HEK293 (cell line): Measurements from ENCODE around the gene RHOT2.

Experiments used
- CTCF ChIA-PET: fragments of 350-600 bp; formaldehyde crosslinking; extraction: SDS; loops from one replicate; lab custom pipeline; 2021; ENCODE audit warnings: antibody characterized with exemption; lab: Yijun Ruan, JAX
- POLR2A ChIA-PET: fragments of 300-600 bp; formaldehyde crosslinking; extraction: SDS; loops from one replicate; lab custom pipeline; 2020; ENCODE audit warnings: antibody characterized with exemption, inconsistent platforms; lab: Yijun Ruan, JAX
- H3K27ac ChIP-seq: fragments of 200-500 bp; sonication (Bioruptor generic); 2 replicates; pipeline ENCODE4 v1.5.1; 2014; ENCODE audit warnings: low read depth, low read length, control low read depth, inconsistent platforms; ENCODE audit errors: extremely low read depth
- H3K36me3 ChIP-seq, 2 experiments: fragments of 200-500 bp in 1 of 2; sonication (Bioruptor generic) in 1 of 2; 1 replicate in 1 of 2; 2 replicates in 1 of 2; pipeline ENCODE4 v1.5.1; 2014 to 2017; ENCODE audit warnings: inconsistent platforms in 2 of 2, low read length in 2 of 2; ENCODE audit not compliant: control insufficient read depth in 2 of 2, insufficient read depth in 1 of 2
- H3K4me1 ChIP-seq: fragments of 200-500 bp; sonication (Bioruptor generic); 2 replicates; pipeline ENCODE4 v1.5.1; 2014; ENCODE audit warnings: mild to moderate bottlenecking, low read length, inconsistent platforms; ENCODE audit not compliant: control insufficient read depth, insufficient read depth
- H3K4me3 ChIP-seq: 2 replicates; pipeline ENCODE4 v1.5.1; 2011; ENCODE audit warnings: low read depth, mild to moderate bottlenecking, control low read depth, low read length, moderate library complexity
- H3K9me3 ChIP-seq: fragments of 200-500 bp; sonication (Bioruptor generic); 2 replicates; pipeline ENCODE4 v1.5.1; 2014; ENCODE audit warnings: low read depth, low read length, inconsistent platforms; ENCODE audit not compliant: control insufficient read depth, insufficient read depth
- BCL11A ChIP-seq: fragments of 450-650 bp; formaldehyde crosslinking; IDR thresholded peaks from 2 replicates; pipeline ENCODE4 v1.5.1; 2016; ENCODE audit warnings: low read depth, missing biosample characterization, missing genetic modification characterization
- BCL11B ChIP-seq: fragments of 450-650 bp; formaldehyde crosslinking; IDR thresholded peaks from 2 replicates; pipeline ENCODE4 v1.5.1; 2016; ENCODE audit warnings: low read depth, missing biosample characterization, missing genetic modification characterization
- EGR2 ChIP-seq: fragments of 450-650 bp; formaldehyde crosslinking; IDR thresholded peaks from 2 replicates; pipeline ENCODE4 v1.5.1; 2016; ENCODE audit warnings: low read depth, missing biosample characterization, missing genetic modification characterization
- KLF1 ChIP-seq: fragments of 450-650 bp; formaldehyde crosslinking; IDR thresholded peaks from 2 replicates; pipeline ENCODE4 v1.5.1; 2016; ENCODE audit warnings: missing biosample characterization, missing genetic modification characterization
- KLF16 ChIP-seq: fragments of 450-650 bp; formaldehyde crosslinking; IDR thresholded peaks from 2 replicates; pipeline ENCODE4 v1.5.1; 2017; ENCODE audit warnings: missing biosample characterization, missing genetic modification characterization
- KLF8 ChIP-seq: fragments of 450-650 bp; formaldehyde crosslinking; IDR thresholded peaks from 2 replicates; pipeline ENCODE4 v1.5.1; 2016; ENCODE audit warnings: missing biosample characterization, missing genetic modification characterization
- MZF1 ChIP-seq: fragments of 450-650 bp; formaldehyde crosslinking; IDR thresholded peaks from 2 replicates; pipeline ENCODE4 v1.5.1; 2017; ENCODE audit warnings: missing biosample characterization, missing genetic modification characterization, borderline replicate concordance
- SP3 ChIP-seq: fragments of 450-650 bp; formaldehyde crosslinking; IDR thresholded peaks from 2 replicates; pipeline ENCODE4 v1.5.1; 2016; ENCODE audit warnings: missing biosample characterization, missing genetic modification characterization
- ZBTB1 ChIP-seq: fragments of 450-650 bp; formaldehyde crosslinking; IDR thresholded peaks from 2 replicates; pipeline ENCODE4 v1.5.1; 2016; ENCODE audit warnings: missing biosample characterization, missing genetic modification characterization
- ZBTB17 ChIP-seq: fragments of 450-650 bp; formaldehyde crosslinking; IDR thresholded peaks from 2 replicates; pipeline ENCODE4 v1.5.1; 2016; ENCODE audit warnings: missing biosample characterization, missing genetic modification characterization
- ZBTB7A ChIP-seq: fragments of 450-650 bp; formaldehyde crosslinking; IDR thresholded peaks from 2 replicates; pipeline ENCODE4 v1.5.1; 2016; ENCODE audit warnings: low read depth, missing biosample characterization, missing genetic modification characterization
- ZBTB8A ChIP-seq: fragments of 450-650 bp; formaldehyde crosslinking; IDR thresholded peaks from 2 replicates; pipeline ENCODE4 v1.5.1; 2016; ENCODE audit warnings: missing biosample characterization, missing genetic modification characterization
- ZFHX2 ChIP-seq: fragments of 450-650 bp; formaldehyde crosslinking; conservative IDR thresholded peaks from 2 replicates; pipeline ENCODE4 v1.5.1; 2016; ENCODE audit warnings: missing biosample characterization, missing genetic modification characterization
- ZIC2 ChIP-seq: fragments of 450-650 bp; formaldehyde crosslinking; IDR thresholded peaks from 2 replicates; pipeline ENCODE4 v1.5.1; 2016; ENCODE audit warnings: missing biosample characterization, missing genetic modification characterization
- ZNF184 ChIP-seq: fragments of 450-650 bp; IDR thresholded peaks from 2 replicates; pipeline ENCODE4 v1.5.1; 2018; ENCODE audit warnings: missing biosample characterization, mild to moderate bottlenecking, missing genetic modification characterization
- ZNF341 ChIP-seq: fragments of 450-650 bp; formaldehyde crosslinking; IDR thresholded peaks from 2 replicates; pipeline ENCODE4; 2016; ENCODE audit warnings: low read depth, missing biosample characterization, missing genetic modification characterization
- ZNF350 ChIP-seq: fragments of 450-650 bp; formaldehyde crosslinking; IDR thresholded peaks from 2 replicates; pipeline ENCODE4 v1.5.0; 2017; ENCODE audit warnings: missing biosample characterization, mild to moderate bottlenecking, missing genetic modification characterization
- ZNF354C ChIP-seq: fragments of 450-650 bp; formaldehyde crosslinking; IDR thresholded peaks from 2 replicates; pipeline ENCODE4 v1.5.1; 2016; ENCODE audit warnings: missing biosample characterization, missing genetic modification characterization, low read depth, borderline replicate concordance
- ZNF530 ChIP-seq: fragments of 450-650 bp; formaldehyde crosslinking; IDR thresholded peaks from 2 replicates; pipeline ENCODE4 v1.5.1; 2016; ENCODE audit warnings: low read depth, missing biosample characterization, missing genetic modification characterization
- ZNF610 ChIP-seq: fragments of 450-650 bp; formaldehyde crosslinking; IDR thresholded peaks from 2 replicates; pipeline ENCODE4 v1.5.1; 2016; ENCODE audit warnings: missing biosample characterization, missing genetic modification characterization, borderline replicate concordance
- ZNF658 ChIP-seq: fragments of 450-650 bp; formaldehyde crosslinking; IDR thresholded peaks from 2 replicates; pipeline ENCODE4; 2016; ENCODE audit warnings: missing biosample characterization, missing genetic modification characterization
- ZNF701 ChIP-seq: fragments of 450-650 bp; formaldehyde crosslinking; IDR thresholded peaks from 2 replicates; pipeline ENCODE4 v1.5.1; 2016; ENCODE audit warnings: missing biosample characterization, missing genetic modification characterization
- ZNF792 ChIP-seq: fragments of 450-650 bp; formaldehyde crosslinking; IDR thresholded peaks from 2 replicates; pipeline ENCODE4 v1.5.1; 2016; ENCODE audit warnings: missing biosample characterization, missing genetic modification characterization
- ZNF837 ChIP-seq: fragments of 450-650 bp; formaldehyde crosslinking; IDR thresholded peaks from 2 replicates; pipeline ENCODE4 v1.5.1; 2016; ENCODE audit warnings: missing biosample characterization, missing genetic modification characterization
- ZXDB ChIP-seq: fragments of 450-650 bp; formaldehyde crosslinking; IDR thresholded peaks from 2 replicates; pipeline ENCODE4 v1.5.1; 2016; ENCODE audit warnings: missing biosample characterization, missing genetic modification characterization
- TF ChIP-seq, protein P1 (sequence below): fragments of 450-650 bp; formaldehyde crosslinking; IDR thresholded peaks from 2 replicates; pipeline ENCODE4 v1.5.1; 2017; ENCODE audit warnings: missing biosample characterization, missing genetic modification characterization
- TF ChIP-seq, protein P2 (sequence below): fragments of 450-650 bp; formaldehyde crosslinking; IDR thresholded peaks from 2 replicates; pipeline ENCODE4 v1.5.1; 2016; ENCODE audit warnings: missing biosample characterization, missing genetic modification characterization
- TF ChIP-seq, protein P3 (sequence below): fragments of 450-650 bp; IDR thresholded peaks from 2 replicates; pipeline ENCODE4 v1.5.1; 2018; ENCODE audit warnings: missing biosample characterization, missing genetic modification characterization
- TF ChIP-seq, protein P4 (sequence below): fragments of 450-650 bp; formaldehyde crosslinking; IDR thresholded peaks from 2 replicates; pipeline ENCODE4 v1.5.1; 2016; ENCODE audit warnings: missing biosample characterization, missing genetic modification characterization
- TF ChIP-seq, protein P5 (sequence below): fragments of 450-650 bp; formaldehyde crosslinking; IDR thresholded peaks from 2 replicates; pipeline ENCODE4 v1.5.1; 2017; ENCODE audit warnings: missing biosample characterization, missing genetic modification characterization

RHOT2 gene

DNA sequence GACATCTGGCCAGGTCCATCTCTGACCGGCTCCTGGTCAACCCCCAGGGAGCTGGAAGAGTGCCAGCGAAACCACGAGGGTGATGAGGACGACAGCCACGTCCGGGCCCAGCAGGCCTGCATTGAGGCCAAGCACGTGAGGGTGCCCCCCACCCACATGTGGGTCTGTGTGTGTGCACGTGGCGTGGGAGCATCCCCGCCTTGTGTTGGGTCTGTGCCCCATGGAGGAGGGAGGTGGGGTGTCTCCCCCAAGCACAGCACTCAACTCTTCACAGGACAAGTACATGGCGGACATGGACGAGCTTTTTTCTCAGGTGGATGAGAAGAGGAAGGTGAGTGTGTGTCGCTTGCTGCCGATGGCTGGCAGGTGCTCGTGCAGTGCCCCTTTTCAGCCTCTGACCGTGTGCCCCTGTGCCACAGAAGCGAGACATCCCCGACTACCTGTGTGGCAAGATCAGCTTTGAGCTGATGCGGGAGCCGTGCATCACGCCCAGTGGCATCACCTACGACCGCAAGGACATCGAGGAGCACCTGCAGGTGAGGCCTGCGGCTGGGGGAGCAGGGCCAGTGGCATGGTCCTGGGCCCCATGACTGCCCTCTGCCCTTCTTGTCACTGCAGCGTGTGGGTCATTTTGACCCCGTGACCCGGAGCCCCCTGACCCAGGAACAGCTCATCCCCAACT lies 14.0 kb downstream of the RHOT2 start:
- peak overlapping the region; percentile 97 for H3K27ac ChIP-seq
- H3K36me3 ChIP-seq: peaks cover 3 to 54% of the 10 kb centered on the region in 2 experiments; a peak in 1 of 3 replicates
- H3K4me1 ChIP-seq: peaks cover 14% of the 10 kb centered on the region; the same call in 1 of the 2 replicates
- POLR2A ChIA-PET: interaction anchor here (0.6 to 5.4 kb wide), 7 partner anchors 8 to 130 kb away, joined by 3 to 57 read pairs (median 6); partner anchors contain the start of genes ANTKMT, RHOT2 and WDR24
- H3K4me3 ChIP-seq: peak overlapping the region; percentile 82
- CTCF ChIA-PET: interaction anchor here (0.6 to 1.1 kb wide), 5 partner anchors 14 to 376 kb away, joined by 3 to 5 read pairs (median 3); no protein-coding TSS in a partner anchor
- H3K9me3 ChIP-seq: no peaks in the 10 kb centered on the region
- TF ChIP-seq, protein P1, sequence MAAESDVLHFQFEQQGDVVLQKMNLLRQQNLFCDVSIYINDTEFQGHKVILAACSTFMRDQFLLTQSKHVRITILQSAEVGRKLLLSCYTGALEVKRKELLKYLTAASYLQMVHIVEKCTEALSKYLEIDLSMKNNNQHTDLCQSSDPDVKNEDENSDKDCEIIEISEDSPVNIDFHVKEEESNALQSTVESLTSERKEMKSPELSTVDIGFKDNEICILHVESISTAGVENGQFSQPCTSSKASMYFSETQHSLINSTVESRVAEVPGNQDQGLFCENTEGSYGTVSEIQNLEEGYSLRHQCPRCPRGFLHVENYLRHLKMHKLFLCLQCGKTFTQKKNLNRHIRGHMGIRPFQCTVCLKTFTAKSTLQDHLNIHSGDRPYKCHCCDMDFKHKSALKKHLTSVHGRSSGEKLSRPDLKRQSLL (tag by site-specific recombination): no peak
- TF ChIP-seq BCL11B: peak; percentile 93
- TF ChIP-seq ZNF354C (tag by site-specific recombination): no peak
- no peak for TF ChIP-seq ZNF350 (tag by site-specific recombination)
- TF ChIP-seq, protein P2, sequence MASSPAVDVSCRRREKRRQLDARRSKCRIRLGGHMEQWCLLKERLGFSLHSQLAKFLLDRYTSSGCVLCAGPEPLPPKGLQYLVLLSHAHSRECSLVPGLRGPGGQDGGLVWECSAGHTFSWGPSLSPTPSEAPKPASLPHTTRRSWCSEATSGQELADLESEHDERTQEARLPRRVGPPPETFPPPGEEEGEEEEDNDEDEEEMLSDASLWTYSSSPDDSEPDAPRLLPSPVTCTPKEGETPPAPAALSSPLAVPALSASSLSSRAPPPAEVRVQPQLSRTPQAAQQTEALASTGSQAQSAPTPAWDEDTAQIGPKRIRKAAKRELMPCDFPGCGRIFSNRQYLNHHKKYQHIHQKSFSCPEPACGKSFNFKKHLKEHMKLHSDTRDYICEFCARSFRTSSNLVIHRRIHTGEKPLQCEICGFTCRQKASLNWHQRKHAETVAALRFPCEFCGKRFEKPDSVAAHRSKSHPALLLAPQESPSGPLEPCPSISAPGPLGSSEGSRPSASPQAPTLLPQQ (tag by site-specific recombination): peak; percentile 92
- no peak for TF ChIP-seq ZNF610 (tag by site-specific recombination)
- TF ChIP-seq, protein P3, sequence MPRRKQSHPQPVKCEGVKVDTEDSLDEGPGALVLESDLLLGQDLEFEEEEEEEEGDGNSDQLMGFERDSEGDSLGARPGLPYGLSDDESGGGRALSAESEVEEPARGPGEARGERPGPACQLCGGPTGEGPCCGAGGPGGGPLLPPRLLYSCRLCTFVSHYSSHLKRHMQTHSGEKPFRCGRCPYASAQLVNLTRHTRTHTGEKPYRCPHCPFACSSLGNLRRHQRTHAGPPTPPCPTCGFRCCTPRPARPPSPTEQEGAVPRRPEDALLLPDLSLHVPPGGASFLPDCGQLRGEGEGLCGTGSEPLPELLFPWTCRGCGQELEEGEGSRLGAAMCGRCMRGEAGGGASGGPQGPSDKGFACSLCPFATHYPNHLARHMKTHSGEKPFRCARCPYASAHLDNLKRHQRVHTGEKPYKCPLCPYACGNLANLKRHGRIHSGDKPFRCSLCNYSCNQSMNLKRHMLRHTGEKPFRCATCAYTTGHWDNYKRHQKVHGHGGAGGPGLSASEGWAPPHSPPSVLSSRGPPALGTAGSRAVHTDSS (tag by site-specific recombination): peak; percentile 65
- TF ChIP-seq KLF8 (tag by site-specific recombination): peak; percentile 75
- peak; percentile 85 for TF ChIP-seq BCL11A (tag by site-specific recombination)
- TF ChIP-seq ZBTB8A: peak; percentile 77
- peak; percentile 51; the same call in 1 of the 2 replicates for TF ChIP-seq MZF1 (tag by site-specific recombination)
- TF ChIP-seq ZNF837 (tag by site-specific recombination): peak; percentile 97
- TF ChIP-seq, protein P4, sequence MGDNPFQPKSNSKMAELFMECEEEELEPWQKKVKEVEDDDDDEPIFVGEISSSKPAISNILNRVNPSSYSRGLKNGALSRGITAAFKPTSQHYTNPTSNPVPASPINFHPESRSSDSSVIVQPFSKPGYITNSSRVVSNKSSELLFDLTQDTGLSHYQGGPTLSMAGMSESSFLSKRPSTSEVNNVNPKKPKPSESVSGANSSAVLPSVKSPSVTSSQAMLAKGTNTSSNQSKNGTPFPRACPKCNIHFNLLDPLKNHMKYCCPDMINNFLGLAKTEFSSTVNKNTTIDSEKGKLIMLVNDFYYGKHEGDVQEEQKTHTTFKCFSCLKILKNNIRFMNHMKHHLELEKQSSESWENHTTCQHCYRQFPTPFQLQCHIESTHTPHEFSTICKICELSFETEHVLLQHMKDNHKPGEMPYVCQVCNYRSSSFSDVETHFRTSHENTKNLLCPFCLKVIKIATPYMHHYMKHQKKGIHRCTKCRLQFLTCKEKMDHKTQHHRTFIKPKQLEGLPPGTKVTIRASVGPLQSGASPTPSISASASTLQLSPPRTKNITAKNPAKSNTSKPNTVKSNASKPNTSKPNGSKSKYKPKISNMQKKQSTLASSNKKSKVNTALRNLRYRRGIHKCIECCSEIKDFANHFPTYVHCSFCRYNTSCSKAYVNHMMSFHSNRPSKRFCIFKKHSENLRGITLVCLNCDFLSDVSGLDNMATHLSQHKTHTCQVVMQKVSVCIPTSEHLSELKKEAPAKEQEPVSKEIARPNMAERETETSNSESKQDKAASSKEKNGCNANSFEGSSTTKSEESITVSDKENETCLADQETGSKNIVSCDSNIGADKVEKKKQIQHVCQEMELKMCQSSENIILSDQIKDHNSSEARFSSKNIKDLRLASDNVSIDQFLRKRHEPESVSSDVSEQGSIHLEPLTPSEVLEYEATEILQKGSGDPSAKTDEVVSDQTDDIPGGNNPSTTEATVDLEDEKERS (tag by site-specific recombination): no peak
- TF ChIP-seq ZBTB1: peak; percentile 23; the same call in 1 of the 2 replicates
- TF ChIP-seq ZNF530 (tag by site-specific recombination): no peak
- no peak for TF ChIP-seq ZNF792
- peak; percentile 52 for TF ChIP-seq KLF16 (tag by site-specific recombination)
- no peak for TF ChIP-seq ZNF658 (tag by site-specific recombination)
- TF ChIP-seq EGR2 (tag by site-specific recombination): peak; percentile 90
- peak; percentile 88 for TF ChIP-seq ZIC2 (tag by site-specific recombination)
- peak; percentile 51; the same call in 1 of the 2 replicates for TF ChIP-seq ZBTB17 (tag by site-specific recombination)
- TF ChIP-seq, protein P5, sequence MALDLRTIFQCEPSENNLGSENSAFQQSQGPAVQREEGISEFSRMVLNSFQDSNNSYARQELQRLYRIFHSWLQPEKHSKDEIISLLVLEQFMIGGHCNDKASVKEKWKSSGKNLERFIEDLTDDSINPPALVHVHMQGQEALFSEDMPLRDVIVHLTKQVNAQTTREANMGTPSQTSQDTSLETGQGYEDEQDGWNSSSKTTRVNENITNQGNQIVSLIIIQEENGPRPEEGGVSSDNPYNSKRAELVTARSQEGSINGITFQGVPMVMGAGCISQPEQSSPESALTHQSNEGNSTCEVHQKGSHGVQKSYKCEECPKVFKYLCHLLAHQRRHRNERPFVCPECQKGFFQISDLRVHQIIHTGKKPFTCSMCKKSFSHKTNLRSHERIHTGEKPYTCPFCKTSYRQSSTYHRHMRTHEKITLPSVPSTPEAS (tag by site-specific recombination): peak; percentile 25; the same call in 1 of the 2 replicates
- peak; percentile 79 for TF ChIP-seq ZBTB7A (tag by site-specific recombination)
- TF ChIP-seq SP3 (tag by site-specific recombination): peak; percentile 13; the same call in 1 of the 2 replicates
- peak; percentile 72 for TF ChIP-seq KLF1 (tag by site-specific recombination)
- peak; percentile 21 for TF ChIP-seq ZNF341 (tag by site-specific recombination)
- TF ChIP-seq ZNF184 (tag by site-specific recombination): peak; percentile 7; the same call in 1 of the 2 replicates
- peak; percentile 82 for TF ChIP-seq ZXDB (tag by site-specific recombination)
- peak; percentile 96 for TF ChIP-seq ZFHX2 (tag by site-specific recombination)
- no peak for TF ChIP-seq ZNF701 (tag by site-specific recombination)
